ENCODE results near the gene TMEM101.
"Not testable (repeated sequence)": the region's sequence is repeated elsewhere in the genome, so short reads cannot be mapped to it uniquely, and the experiment has no call there.

The TMEM101 gene

GRCh38 chr17:44000141-44000860 is 14.5 kb downstream of the TMEM101 start:
- FAIRE-seq = no peak

GRCh38 chr17:43999024-43999423 is 15.7 kb downstream of the TMEM101 start:
- FAIRE-seq = no peak

GRCh38 chr17:43998552-43998951 is 16.2 kb downstream of the TMEM101 start:
- no peak for FAIRE-seq

- not testable (repeated sequence) for FAIRE-seq
Measured at GRCh38 chr17:43997180-43997579, 17.6 kb downstream of the TMEM101 start.

GRCh38 chr17:43995150-43995471 is 19.7 kb downstream of the TMEM101 start:
- FAIRE-seq = no peak

GRCh38 chr17:43994272-43995149 is 20.3 kb downstream of the TMEM101 start:
- no peak for FAIRE-seq

- no peak for FAIRE-seq
Measured at GRCh38 chr17:43992641-43993040, 22.1 kb downstream of the TMEM101 start.

GRCh38 chr17:43988301-43988700 is 26.5 kb downstream of the TMEM101 start:
- FAIRE-seq = no peak

GRCh38 chr17:43987131-43988021 is 27.4 kb downstream of the TMEM101 start:
- FAIRE-seq = no peak

- no peak for FAIRE-seq
Measured at GRCh38 chr17:43986225-43986981, 28.4 kb downstream of the TMEM101 start.

- FAIRE-seq = no peak
Measured at GRCh38 chr17:43984521-43984920, 30.2 kb downstream of the TMEM101 start.

- no peak for FAIRE-seq
Measured at GRCh38 chr17:43983515-43984411, 31.0 kb downstream of the TMEM101 start.

- FAIRE-seq = no peak
Measured at GRCh38 chr17:43983196-43983514, 31.6 kb downstream of the TMEM101 start.

- no peak for FAIRE-seq
Measured at GRCh38 chr17:43982171-43982570, 32.6 kb downstream of the TMEM101 start.

GRCh38 chr17:43979671-43980070 is 35.1 kb downstream of the TMEM101 start:
- FAIRE-seq = no peak

GRCh38 chr17:43979011-43979410 is 35.8 kb downstream of the TMEM101 start:
- no peak for FAIRE-seq

GRCh38 chr17:43978078-43978477 is 36.7 kb downstream of the TMEM101 start:
- FAIRE-seq = no peak

- FAIRE-seq = no peak
Measured at GRCh38 chr17:43976963-43977837, 37.6 kb downstream of the TMEM101 start.

- no peak for FAIRE-seq
Measured at GRCh38 chr17:43975898-43976297, 38.9 kb downstream of the TMEM101 start.
